PFSK-1 (cell line): ENCODE data around the gene GNG7.

Experiments used
- POLR2AphosphoS5 ChIP-seq: IDR thresholded peaks from 2 replicates; pipeline ENCODE4 v1.6.1; 2012; ENCODE audit warnings: low read depth, mild to moderate bottlenecking, control low read depth, low read length, moderate library complexity
- TAF1 ChIP-seq: IDR thresholded peaks from 2 replicates; pipeline ENCODE4 v1.6.1; 2012; ENCODE audit warnings: low read length, control low read depth, borderline replicate concordance; ENCODE audit not compliant: insufficient read depth
- TF ChIP-seq, protein P1 (sequence below), 2 experiments: IDR thresholded peaks; 2 replicates each; pipeline versions ENCODE4 v1.6.1 to v1.8.0; 2011 to 2012; ENCODE audit warnings: low read depth in 2 of 2, low read length in 2 of 2, control low read depth in 1 of 2, inconsistent platforms in 1 of 2, mild to moderate bottlenecking in 1 of 2, moderate library complexity in 1 of 2; ENCODE audit not compliant: insufficient read depth in 1 of 2

GRCh38 chr19:2553510-2553909 is 149.0 kb downstream of the GNG7 start:
- TF ChIP-seq, protein P1, sequence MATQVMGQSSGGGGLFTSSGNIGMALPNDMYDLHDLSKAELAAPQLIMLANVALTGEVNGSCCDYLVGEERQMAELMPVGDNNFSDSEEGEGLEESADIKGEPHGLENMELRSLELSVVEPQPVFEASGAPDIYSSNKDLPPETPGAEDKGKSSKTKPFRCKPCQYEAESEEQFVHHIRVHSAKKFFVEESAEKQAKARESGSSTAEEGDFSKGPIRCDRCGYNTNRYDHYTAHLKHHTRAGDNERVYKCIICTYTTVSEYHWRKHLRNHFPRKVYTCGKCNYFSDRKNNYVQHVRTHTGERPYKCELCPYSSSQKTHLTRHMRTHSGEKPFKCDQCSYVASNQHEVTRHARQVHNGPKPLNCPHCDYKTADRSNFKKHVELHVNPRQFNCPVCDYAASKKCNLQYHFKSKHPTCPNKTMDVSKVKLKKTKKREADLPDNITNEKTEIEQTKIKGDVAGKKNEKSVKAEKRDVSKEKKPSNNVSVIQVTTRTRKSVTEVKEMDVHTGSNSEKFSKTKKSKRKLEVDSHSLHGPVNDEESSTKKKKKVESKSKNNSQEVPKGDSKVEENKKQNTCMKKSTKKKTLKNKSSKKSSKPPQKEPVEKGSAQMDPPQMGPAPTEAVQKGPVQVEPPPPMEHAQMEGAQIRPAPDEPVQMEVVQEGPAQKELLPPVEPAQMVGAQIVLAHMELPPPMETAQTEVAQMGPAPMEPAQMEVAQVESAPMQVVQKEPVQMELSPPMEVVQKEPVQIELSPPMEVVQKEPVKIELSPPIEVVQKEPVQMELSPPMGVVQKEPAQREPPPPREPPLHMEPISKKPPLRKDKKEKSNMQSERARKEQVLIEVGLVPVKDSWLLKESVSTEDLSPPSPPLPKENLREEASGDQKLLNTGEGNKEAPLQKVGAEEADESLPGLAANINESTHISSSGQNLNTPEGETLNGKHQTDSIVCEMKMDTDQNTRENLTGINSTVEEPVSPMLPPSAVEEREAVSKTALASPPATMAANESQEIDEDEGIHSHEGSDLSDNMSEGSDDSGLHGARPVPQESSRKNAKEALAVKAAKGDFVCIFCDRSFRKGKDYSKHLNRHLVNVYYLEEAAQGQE (IDR thresholded peaks at IDR 0.05; ENCODE audit: insufficient read depth in 1 of 2, low read depth in 2 of 2, low read length in 2 of 2), result no peak
- TF ChIP-seq POLR2AphosphoS5, result no peak
- TF ChIP-seq TAF1, result no peak
